GM18873 (cell line): Measurements from ENCODE around the gene DNPH1.

Source experiments
- ATAC-seq: cut with Tn5 transposase; IDR thresholded peaks from one replicate; pipeline ENCODE4 v1.9.1; 2021; ENCODE audit warnings: mild to moderate bottlenecking, moderate library complexity, moderate number of reproducible peaks; ENCODE audit not compliant: unreplicated experiment, low FRiP score

DNPH1 gene

GRCh38 chr6:43264599-43265145 lies 35.4 kb upstream of the DNPH1 start:
- no peak for ATAC-seq

- no peak for ATAC-seq
Measured at GRCh38 chr6:43263314-43264178, 34.3 kb upstream of the DNPH1 start.

DNA sequence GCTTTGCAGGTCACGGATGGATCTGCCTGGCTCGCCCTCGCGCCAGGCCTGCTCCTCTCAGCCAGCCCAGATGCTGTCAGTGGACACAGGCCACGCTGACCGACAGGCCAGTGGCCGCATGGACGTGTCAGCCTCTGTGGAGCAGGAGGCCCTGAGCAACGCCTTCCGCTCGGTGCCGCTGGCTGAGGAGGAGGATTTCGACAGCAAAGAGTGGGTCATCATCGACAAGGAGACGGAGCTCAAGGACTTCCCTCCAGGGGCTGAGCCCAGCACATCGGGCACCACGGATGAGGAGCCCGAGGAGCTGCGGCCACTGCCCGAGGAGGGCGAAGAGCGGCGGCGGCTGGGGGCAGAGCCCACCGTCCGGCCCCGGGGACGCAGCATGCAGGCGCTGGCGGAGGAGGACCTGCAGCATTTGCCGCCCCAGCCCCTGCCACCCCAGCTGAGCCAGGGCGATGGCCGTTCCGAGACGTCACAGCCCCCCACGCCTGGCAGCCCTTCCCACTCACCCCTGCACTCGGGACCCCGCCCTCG lies 33.6 kb upstream of the DNPH1 start:
- no peak for ATAC-seq

- ATAC-seq: no peak
Measured at GRCh38 chr6:43262000-43262779, 32.9 kb upstream of the DNPH1 start.

DNA sequence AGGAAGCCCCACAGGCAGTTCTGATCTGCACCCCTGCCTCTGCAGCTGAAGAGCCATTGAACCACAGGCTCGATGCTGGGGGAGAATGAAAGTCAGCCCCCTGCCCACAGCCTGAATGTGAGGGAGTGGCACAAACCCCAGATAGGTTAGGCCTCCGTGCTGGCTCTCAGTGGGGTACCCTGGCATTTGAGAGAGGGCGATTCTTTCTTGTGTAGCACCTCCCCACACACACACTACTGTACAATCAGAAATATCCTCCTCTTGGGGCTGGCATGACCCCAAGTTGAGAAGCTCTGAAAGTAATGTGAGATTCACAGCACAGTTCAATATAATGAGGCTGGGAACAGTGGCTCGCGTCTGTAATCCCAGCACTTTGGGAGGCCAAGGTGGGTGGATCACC lies 31.9 kb upstream of the DNPH1 start:
- no peak for ATAC-seq

DNA sequence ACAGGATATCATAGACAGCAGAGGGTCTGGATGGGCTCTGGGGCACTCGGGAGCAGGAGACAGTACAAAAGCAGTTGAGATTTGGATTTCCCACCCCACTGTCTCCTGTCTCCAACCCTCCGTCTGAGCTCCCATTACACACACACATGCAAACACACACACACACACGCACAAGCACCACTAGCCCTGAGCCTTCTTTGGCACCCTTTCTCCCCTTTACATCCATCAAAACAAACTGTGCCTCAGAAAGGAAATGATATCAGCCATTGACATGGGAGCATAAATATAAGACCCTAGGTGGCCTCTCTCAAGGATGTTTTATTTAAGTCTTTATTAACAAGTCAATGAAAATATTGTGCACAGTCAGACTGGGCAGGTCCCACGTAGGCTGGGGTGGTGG lies 31.5 kb upstream of the DNPH1 start:
- no peak for ATAC-seq

DNA sequence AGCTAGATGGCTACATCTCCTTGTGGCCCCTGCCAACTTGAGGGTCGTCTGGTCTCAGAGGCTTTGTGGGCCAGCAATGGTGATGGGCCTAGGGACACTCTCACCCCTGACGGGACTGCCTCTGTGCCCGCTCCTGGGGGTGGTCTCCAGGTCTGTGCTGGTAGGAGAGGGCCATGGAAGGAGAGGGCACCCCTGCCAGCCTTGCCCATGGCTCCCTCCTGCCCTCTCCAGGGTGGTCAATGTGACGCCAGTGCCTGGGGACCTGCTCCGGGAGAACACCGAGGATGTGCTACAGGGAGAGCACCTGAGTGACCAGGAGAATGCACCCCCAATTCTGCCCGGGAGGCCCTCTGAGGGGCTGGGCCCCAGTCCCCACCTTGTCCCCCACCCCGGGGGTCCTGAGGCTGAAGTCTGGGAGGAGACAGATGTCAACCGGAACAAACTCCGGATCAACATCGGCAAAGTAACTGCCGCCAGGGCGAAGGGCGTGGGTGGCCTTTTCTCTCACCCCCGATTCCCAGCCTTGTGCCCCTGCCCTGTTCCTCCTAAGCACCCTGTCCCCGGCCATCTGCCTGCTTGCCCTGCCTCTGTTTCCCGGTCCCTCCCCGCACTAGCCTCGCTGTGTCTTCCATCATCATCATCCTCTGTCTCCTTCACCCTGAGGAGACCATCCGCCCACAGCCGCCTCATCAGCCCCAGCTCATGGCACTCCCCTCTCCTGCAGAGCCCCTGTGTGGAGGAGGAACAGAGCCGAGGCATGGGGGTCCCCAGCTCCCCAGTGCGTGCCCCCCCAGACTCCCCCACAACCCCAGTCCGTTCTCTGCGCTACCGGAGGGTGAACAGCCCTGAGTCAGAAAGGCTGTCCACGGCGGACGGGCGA lies 29.8 kb upstream of the DNPH1 start:
- no peak for ATAC-seq

DNA sequence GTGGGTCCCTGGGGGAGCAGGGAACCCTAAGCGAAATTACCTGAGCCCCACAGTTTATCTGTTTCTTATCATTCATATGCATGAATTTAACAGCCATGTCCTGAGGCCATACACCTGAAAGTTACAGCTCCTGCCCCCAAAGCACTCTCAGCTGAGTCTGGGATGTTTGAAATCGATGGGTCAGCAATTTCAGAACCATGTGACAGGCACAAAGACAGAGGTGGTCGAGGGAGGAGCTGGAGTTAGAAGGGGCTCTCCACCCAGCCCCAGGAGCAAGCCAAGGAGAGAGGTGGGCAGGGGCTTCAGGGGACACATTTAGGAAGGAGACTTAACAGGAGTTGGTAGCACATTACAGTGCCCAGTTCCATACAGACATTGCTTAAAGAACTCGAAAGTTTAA lies 28.9 kb upstream of the DNPH1 start:
- no peak for ATAC-seq

DNA sequence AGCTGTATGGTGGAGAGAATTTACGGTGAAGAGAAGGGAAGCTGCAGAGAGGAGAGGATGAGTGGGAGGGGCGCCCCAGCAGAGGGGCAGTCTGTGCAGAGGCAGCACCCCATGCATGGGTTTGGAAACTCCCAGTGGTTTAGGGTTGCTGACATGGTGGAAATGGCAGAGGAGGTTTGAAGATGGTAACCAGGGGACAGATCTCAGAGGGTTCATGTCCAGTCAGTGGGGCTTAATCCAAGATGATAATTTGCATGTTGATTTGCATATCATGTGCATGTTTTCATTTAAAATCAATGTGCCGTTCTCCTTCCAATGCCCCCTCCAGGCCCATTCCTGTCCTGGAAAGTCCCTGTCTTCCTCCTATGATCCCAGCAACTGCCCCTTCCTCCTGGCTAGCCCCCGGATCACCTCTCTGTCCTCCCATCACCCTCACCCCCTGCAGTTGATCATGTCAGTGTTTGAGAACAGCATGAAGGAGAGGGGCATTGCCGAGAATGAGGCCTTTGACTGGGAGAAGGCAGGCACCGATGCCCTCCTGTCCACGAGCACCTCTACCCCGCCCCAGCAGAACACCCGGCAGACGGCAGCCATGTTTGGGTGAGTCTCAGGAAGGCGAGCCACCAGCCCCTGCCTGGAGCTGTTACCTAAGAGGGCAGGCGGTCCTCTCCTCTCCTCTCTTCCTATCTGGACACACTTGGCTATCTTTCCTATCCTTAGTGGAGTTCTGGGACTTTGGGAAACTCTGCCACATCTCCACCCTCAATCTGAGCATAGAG lies 28.3 kb upstream of the DNPH1 start:
- no peak for ATAC-seq

DNA sequence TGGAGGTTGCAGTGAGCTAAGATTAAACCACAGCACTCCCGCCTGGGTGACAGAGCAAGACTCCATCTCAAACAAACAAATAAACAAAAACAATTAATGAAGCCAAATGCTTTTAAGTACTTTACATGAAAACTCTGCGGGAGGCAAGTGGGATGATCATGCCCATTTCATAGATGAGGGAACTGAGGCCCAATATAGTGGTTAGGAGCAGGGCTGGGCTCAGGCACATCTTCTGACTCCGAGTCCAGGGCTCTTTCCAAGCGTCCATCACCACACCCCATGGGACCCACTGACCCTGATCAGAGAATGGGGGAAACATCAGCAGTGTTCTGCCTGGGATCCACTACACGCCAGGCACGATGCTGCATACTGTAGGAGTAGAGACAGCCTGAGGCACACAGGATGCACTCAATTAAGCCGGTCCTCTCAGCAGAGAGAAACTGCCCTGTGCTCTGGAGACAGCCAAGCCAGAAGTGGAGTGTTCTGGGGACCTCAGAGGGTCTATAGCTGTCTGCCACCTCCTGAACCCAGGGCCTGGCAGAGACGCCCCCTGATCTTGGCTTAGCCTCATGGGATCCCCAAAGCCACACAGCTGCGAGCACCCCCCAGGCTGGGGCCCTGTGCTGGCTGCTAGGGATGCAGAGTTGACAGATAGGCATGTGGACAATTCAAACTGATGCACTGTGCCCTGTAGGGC lies 27.5 kb upstream of the DNPH1 start:
- ATAC-seq: no peak

DNA sequence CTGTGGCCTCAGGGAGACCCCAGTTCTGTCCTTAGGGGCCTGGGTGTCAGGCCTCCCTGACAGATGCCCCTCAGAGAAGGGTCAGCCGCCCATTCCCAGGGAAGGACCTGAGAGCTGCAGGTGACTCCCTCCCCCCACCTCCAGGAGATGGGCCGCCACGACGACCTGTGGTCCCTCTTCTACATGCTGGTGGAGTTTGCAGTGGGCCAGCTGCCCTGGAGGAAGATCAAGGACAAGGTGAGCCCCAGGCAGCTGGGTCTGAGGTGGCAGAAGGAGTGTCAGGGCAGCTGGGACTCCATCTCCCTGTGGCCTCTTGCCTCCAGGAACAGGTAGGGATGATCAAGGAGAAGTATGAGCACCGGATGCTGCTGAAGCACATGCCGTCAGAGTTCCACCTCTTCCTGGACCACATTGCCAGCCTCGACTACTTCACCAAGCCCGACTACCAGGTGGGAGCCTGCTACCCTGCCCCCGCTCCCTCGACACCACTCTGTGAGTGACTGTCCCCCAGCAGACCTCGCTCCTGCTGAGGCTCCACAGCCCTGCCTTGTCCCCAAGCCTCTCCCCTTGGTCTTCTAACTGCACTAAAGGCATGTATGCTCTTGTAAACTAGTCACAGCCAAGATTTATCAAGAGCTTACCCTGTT lies 26.2 kb upstream of the DNPH1 start:
- ATAC-seq: no peak

GRCh38 chr6:43254846-43255245 lies 25.6 kb upstream of the DNPH1 start:
- no peak for ATAC-seq

DNA sequence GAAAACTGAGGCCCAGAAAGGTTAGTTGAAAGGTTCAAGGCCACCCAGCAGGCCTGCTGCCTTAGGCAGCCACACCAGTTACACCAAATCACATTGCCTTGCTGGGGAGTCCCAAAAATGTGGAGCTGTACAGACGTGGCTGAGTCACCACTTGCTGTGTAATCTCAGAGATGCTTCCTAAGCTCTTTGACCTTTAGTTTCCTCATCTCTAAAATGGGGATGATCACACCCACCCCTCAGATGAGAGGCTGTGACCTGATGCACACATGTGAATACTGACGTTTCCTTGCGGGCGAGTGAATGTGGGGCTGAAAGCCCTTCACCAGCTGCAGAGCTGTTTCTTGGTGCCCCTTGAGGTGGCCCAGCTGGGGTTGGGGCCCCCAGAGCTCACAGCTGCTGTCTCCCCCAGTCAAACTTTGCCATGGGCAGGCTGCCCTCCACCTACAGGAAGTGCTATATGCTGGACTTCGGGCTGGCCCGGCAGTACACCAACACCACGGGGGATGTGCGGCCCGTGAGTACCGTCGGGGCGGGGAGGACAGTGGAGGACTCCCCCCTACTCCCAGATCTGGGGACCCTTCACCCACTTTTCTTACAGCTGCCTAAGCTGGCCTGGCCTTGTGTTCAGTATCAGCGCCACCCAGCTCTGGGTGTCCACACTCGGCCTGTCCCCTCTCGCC lies 25.0 kb upstream of the DNPH1 start:
- no peak for ATAC-seq

DNA sequence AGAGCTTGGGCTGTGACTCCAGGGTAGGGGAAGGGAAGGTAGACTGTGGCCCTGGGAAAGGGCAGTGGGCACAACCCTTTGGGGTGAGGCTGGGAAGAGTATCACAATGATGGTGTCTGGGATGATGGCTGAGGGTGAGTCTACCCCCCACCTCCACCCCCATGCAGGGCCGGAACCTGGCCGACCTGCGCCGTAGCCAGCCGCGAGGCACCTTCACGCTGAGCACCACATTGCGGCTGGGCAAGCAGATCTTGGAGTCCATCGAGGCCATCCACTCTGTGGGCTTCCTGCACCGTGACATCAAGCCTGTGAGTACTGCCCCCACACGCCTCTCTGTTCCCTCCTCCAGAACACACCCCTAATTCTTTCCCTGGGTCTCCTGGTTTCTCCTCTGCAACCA lies 24.1 kb upstream of the DNPH1 start:
- no peak for ATAC-seq

DNA sequence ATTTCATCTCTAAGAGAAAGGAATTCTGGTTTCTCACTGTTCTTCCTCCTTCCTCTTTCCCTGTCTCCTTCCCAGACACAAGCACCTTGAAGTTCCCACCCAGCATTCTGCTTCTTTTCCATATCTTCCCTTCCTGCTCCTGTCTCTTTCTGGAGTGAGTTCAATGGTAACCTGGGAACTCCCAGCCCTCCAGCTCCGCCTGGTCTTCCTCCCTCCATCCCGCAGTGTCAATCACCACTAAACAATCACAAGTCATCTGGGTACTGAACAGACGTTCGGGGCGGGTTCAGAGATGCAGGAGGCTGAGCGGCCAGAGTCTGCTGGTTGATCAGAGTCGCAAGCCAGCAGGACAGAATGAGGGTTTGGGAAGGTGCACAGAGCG lies 21.7 kb upstream of the DNPH1 start:
- no peak for ATAC-seq

- ATAC-seq: no peak
Measured at GRCh38 chr6:43248791-43249190, 19.5 kb upstream of the DNPH1 start.

DNA sequence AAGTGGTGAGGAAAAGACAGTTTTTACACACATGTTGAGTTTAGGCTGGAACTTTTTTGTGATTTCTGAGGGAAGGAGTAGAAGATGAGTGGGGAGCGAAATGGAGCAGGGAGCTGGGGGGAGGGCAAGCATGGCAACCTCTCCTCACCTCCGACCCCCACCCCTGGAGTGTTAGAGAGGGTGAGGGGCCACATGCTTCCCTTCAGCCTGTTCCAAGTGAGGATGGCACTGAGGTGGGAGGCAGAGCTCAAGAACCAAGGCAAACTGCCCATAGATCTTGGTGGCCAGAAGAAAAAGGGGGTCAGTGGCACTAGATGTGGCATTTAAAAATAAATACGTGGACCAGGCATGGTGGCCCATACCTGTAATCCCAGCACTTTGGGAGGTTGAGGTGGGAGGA lies 18.8 kb upstream of the DNPH1 start:
- ATAC-seq: no peak
